ENCODE measurements around the gene HDLBP.

The HDLBP gene

GRCh38 chr2:241248897-241249296 is 66.6 kb downstream of the HDLBP start:
- no peak for DNase-seq

- no peak for DNase-seq
Measured at GRCh38 chr2:241248289-241248688, 67.2 kb downstream of the HDLBP start.

DNA sequence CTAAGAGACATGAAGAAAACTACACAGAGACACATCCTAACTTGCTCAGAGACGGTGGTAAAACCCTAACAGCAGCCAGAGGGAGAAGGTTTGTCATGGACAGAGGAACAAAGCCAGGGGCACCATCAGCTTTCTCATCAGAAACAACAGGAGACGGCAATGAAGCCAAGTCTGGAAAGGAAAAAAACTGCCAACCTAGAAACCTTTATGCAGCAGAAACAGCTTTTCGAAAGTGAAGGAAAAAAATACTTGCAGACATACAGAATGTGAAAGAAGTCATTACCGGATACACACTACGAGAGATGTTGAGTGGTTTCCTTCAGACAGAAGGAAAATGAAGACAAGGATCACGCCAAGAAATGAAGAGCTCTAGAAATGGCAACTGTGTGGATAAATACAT is 71.1 kb downstream of the HDLBP start:
- no peak for DNase-seq

DNA sequence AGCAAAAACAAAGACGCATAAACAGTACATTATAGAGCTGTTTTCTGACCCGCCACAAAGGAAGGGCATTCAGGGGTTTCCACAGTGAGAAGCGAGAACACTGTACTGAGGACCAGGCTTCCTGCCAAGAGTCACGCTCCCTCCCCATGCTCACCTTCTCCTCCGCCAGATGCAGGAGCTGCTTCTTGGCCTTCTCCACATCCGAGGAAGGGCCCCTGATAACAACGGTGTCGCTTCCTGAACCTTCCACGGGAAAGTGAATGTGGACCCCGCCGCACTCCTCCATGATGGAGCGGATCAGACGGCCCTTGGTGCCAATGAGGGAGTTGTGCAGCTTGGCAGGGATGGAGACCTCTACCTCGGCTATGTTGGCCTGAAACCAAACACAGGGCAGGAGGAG is 73.2 kb downstream of the HDLBP start:
- DNase-seq: no peak

DNA sequence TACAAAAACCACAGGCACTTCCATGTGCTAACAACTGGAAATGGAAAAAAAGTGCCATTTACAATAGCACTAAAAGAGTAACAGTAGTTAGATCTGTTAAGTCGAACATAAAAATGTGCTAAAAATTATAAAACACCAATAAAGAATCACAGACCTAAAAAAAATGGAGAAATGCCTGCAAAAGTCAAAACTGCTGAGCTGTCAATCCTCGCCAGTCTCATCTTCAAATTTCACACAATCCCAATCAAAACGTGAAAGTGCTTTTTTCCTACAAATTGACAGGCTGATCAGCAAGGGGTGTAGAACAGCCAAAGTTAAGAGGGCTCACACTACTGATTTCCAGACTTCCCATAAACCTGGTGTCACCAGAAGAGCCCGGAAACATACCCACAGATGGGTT is 73.8 kb downstream of the HDLBP start:
- no peak for DNase-seq

- no peak for DNase-seq
Measured at GRCh38 chr2:241240320-241241004, 75.0 kb downstream of the HDLBP start.

DNA sequence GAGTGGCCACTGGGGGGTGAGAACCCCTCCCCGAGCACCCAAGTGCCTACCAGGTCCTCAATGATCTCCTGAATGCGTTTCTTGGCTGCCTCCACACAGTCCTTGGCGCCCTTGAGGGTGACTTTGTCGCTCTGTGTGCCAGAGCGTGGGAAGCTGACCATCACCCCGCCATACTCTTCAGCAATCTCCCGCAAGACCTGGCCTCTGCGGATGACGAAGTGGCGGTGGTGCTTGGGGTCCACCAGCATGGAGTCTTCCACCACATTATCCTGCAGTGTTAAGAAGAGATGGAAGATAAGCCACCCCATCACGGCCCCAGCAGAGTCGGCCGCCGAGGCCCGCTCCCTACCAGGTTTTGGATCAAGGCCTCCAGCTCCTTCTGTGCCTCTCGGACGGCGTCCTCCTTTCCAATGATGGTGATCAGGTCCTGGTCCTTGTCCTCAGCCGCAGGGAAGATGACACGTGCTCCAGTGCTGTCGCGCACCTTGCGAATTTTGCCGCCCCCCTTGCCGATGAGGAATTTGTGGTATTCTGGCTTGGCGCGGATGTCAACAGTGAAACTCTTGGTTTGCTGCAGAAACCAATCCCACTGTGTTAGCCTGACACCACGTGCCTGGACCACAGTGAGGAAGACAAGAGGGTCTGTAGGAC is 75.8 kb downstream of the HDLBP start:
- no peak for DNase-seq

DNA sequence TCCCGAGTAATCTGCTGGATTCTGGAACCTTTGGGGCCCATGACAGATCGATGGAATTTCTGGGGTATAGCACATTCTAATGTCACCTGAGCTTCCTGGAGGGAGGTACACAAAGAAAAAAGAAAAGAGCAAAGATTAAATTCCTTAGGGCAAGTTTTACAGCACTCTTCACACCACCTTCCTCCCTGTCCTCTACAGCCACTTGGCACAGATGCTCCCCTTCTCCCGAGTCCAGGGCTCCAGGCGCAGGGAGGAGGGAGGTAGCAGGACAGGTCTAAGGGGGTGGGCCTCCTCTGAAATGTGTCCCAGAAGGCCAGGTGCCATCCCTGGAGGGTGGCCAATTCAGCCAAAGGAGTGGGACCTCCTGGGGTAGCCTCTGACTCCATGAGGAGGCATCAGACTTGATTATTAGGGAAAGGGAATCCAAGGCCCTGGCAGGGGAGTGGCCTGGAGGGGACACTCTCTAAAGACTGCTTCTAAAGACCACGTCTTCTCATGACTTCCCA is 76.7 kb downstream of the HDLBP start:
- no peak for DNase-seq

- DNase-seq: no peak
Measured at GRCh38 chr2:241237949-241238371, 77.5 kb downstream of the HDLBP start.

DNA sequence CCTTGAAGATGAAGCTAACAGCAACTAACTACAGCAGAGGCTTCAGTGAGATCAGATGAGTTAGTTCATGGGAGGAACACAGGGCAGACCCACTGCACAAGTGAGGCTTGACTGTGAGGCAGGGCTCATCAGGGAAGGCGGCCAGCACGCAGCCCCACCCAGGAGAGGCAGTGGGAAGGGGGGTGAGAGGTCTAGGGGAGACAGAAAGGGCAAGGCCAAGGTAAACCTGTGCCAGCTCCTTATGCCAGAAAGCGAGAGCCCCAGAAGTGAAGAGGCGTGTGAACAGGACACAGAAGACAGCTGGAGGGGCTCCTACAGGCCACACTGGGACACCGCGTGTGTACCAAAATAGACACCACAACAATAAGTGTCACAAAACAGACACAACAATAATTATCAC is 78.4 kb downstream of the HDLBP start:
- DNase-seq: no peak

DNA sequence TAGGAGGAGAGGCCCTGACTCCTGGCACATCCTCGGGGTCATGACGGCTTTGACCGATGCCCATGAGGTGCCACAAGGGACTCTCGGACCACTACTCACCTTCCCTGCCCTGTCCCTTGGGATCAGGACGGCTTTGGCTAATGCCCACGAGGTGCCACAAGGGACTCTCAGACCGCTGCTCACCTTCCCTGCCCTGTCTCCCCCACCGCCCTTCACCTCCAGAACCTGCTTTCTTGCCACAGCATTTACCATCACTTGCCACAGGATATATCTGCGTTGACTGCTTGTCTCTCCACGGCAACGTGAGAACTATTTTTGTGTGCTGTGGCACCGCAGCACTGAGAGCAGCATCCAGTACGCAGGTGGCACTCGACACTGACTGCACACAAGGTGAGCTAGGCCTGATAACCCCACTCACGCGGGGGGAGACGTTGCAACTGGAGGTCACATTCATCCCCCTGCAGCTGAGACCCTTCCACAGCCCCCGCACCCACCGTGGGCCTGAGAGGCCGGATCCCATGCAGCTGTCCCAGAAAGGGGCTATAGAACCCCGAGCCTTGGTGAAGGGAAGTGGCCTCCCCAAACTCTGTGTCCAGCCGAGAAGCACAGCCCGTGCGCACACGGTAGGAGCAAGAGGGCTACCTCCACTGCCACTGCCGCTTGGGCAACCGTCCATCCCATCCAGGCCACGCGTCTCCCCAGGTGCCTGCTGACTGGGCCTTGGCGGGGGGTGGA is 79.4 kb downstream of the HDLBP start:
- DNase-seq: no peak

GRCh38 chr2:241234962-241235740 is 80.3 kb downstream of the HDLBP start:
- DNase-seq: no peak

- no peak for DNase-seq
Measured at GRCh38 chr2:241234066-241234790, 81.2 kb downstream of the HDLBP start.

DNA sequence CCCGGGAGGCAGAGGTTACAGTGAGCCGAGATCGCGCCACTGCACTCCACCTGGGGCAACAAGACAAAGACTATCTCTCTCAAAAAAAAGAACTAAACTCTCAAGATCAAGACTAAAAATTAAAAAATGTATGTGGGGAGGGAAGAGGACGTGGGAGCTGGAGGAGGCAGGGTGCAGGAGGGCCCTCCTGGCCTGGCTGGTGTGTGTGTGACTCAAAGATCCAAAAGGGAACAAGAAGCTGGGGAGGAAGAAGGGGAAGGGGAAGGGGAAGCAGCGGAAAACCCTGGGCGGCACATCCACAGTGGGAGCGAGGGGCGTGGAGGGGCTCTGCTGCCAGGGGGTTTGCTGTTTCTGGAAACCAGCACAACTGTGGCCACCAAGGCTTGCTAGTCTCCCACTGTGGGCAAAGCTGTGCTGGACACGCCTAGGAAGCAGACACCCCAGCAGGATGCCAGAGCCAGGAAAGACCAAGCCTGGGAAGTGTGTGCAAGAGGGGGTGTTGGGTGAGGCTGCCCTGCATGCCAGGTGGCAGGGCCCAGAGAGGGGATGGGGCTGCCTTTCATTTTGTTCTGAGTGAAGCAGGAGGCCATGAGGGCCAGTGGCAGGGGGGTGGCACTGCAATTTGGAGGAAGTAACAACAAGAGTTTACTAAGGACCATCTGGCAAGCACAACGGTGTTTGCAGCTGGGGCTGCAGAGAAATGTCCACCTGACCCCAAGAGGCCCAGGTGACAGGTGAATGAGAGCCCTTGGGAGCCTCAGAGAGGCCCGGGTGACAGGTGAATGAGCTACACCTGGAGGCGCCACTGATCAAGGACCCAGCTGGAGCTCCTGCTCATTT is 82.5 kb downstream of the HDLBP start:
- no peak for DNase-seq

DNA sequence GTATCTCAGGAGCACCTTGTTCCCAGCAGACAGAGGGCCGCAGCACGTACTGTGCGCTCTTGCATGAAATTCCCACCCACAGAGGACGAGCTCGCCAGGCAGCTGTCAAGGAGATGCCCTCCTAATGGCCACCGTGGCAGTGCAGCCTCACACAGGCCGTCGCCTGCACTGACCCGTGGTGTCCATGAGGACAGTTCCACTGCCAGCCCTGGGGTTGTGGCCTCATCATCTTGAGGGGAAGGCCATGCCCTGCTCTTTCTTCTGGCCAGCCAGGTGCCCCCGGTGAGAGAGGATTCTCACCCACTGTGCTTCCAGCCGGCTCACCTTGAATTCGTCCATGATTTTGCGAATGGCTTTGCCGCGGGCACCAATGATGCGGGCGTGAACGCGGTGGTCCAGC is 85.0 kb downstream of the HDLBP start:
- DNase-seq: no peak

- no peak for DNase-seq
Measured at GRCh38 chr2:241229563-241230401, 85.7 kb downstream of the HDLBP start.

- no peak for DNase-seq
Measured at GRCh38 chr2:241228860-241229516, 86.5 kb downstream of the HDLBP start.

DNA sequence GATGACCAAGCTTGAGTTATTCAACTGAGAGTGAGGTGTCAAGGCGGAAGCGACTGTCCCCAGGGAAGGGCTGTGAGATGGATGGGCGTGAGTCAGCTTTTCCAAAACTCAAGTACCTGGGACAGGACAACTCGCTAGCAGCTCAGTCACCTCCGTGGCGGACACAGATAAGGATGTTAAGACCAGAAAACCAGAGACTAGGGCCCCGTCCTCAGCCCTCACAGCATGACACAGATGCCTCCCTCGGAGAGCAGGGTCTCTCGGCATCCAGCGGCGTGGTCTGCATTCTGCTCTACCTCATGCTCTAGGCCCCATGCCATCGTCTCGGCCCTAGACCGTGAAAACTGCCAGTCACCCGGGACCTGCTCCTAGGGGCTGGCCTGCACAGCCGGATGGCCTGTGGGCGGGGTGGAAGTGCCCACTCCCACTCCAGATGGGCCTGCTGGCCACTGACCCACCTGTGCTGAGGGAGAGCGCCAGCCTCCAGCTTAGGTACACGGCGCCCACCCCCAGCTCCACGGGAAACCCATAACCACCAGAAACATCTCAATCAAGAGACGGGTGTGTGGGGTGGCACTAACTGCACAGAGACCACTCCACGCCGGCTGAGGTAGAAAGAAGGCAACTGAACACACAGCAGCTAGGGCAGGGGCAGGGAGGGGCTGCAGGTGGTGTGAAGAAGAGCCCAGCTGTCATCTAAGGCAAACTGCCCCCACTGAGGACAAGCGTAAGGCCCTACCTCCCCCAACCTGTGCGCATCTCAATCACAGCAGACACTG is 87.2 kb downstream of the HDLBP start:
- no peak for DNase-seq

DNA sequence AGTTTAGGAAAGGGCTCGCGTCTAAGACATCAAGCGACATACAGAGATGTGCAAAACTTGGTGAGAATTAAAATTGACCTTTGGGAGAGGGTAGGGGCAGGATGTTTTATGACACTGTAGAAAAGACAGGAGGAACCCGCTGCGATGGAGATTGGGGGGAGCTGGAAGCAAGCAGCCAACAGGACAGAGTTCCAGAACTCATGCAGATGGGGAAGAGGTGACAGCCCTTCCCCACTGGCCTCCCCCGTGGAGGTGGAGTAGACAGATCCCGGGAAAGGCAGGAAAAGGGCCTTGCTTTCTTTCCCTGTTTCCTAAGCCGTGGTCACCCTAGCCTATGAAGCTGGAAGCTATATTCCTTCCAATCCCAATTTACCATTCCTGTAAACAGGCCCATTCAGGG is 87.9 kb downstream of the HDLBP start:
- no peak for DNase-seq

Data from hematopoietic multipotent progenitor cell treated with erythropoietin and hydrocortisone succinate and interleukin-3 and kit ligand, for 6 days (in vitro differentiated cells).